ENCODE results near the gene GALNT1.

DNA sequence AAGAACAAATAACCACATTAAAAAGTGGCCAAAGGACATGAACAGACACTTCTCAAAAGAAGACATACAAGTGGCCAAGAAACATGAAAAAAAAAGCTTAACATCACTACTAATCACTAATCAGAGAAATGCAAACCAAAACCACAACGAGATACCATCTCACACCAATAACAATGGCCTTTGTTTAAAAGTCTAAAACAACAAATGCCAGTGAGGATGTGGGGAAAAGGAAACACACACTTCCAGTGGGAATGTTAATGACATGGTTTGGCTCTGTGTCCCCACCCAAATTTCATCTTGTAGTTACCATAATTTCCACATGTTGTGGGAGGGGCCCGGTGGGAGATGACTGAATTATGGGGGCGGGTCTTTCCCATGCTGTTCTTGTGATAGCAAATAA lies 147.1 kb downstream of the GALNT1 start:
- TF ChIP-seq, protein P1, sequence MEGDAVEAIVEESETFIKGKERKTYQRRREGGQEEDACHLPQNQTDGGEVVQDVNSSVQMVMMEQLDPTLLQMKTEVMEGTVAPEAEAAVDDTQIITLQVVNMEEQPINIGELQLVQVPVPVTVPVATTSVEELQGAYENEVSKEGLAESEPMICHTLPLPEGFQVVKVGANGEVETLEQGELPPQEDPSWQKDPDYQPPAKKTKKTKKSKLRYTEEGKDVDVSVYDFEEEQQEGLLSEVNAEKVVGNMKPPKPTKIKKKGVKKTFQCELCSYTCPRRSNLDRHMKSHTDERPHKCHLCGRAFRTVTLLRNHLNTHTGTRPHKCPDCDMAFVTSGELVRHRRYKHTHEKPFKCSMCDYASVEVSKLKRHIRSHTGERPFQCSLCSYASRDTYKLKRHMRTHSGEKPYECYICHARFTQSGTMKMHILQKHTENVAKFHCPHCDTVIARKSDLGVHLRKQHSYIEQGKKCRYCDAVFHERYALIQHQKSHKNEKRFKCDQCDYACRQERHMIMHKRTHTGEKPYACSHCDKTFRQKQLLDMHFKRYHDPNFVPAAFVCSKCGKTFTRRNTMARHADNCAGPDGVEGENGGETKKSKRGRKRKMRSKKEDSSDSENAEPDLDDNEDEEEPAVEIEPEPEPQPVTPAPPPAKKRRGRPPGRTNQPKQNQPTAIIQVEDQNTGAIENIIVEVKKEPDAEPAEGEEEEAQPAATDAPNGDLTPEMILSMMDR (IDR thresholded peaks at IDR 0.05) = no peak
- TF ChIP-seq POLR2A (IDR thresholded peaks at IDR 0.05) = no peak
